HG03135 (cell line): ENCODE data around the gene CEP192.
"Not testable (repeated sequence)": the region's sequence is repeated elsewhere in the genome, so short reads cannot be mapped to it uniquely, and the experiment has no call there.

Source experiments
- ATAC-seq: cut with Tn5 transposase; IDR thresholded peaks from one replicate; pipeline ENCODE4 v1.9.1; 2021; ENCODE audit warnings: mild to moderate bottlenecking, moderate library complexity; ENCODE audit not compliant: unreplicated experiment

CEP192 gene

DNA sequence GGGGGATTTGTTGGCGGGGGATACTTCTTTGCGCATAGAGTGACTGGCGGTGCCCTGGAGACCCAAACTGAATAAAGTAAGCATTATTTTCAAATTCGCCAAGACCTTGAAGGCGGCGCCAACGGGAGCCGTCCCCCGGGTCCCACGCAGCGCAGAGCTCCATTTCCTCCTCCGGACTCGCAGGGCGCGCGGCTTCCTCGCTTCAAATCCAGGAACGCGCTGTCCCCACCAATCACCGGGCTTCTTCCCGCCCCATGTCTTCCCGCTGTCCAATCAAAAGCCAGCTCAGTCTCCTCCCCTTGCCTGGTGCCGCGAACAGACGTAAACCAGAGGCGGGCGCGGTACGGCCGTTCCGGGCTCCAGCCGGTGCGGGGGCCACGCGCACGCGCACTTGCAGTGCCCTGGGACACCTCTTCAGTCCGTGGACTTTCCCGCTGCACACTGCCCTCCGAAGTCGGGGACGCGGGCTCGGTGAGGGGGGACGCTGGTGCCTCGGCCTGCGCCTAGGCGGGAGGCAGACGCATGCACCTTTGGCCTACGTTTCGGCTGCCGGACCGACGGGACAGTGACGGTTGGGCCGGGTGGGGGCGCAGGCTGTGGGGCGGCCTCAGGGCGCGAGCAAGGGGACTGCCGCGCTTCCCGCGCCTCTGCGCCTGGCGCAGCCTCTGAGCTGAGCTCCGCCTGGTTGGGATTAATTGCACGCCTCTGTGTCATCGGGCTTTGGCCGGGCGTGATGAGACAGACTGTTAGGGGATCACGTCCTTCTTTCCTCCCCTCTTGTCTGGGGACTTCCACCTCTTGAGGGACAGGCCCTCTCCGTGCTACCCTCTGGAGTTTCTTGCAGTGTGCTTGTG lies at the start of gene CEP192:
Gene CEP192 (plus strand): TSS at position 396 of the 854 bp plus-strand sequence. CDS start 8,063 bp downstream, outside the sequence.
- ATAC-seq = peak; percentile 87

DNA sequence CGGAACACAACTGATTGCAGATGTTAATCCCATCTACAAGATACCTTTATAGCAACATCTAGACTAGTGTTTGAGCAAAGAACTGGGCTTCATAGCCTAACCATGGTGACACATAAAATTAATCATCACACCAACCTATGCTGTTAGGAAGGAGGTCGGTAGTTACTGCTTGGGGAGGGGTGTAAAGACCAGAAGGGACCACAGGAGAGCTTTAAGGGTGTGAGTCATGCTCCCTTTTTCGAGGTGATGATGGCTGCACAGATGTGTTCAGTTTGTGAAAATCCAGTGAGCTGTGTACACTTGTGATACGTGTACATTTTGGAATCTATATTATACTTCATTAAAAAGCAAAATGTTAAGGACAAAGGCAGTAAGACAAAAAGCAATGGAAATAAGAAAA lies 47.9 kb upstream of the CEP192 start:
- ATAC-seq = no peak

DNA sequence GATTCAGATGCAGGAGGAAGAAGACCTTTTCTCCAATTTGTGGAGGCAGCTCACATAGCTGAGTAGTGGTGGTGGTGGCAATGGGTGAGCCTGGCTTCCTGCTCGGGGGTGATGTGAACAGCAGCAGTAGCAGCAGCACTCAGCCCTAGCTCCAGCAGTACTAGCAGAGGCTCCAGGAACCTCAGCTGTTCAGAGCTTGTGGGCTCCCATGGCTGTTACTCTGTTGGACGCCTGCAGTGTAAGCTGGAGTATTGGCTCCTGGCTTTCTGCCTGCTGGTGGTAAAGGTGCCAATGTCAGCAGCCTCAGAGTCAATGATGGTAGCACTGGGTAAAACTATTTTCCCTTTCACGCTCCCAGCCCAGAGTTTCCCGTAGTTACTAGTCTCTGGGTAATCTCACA lies 46.5 kb upstream of the CEP192 start:
- ATAC-seq = no peak

GRCh38 chr18:12946549-12947284 lies 44.4 kb upstream of the CEP192 start:
- no peak for ATAC-seq

- peak; percentile 76 for ATAC-seq
These were observed 43.7 kb upstream of the CEP192 start, which contains the start of gene SEH1L for GRCh38 chr18:12947285-12948049. TSS of gene SEH1L (plus strand) at chr18:12948011. CDS start at chr18:12948122, 111 bp downstream.

- ATAC-seq = peak; percentile 72
These were observed 42.9 kb upstream of the CEP192 start for GRCh38 chr18:12948050-12948804.

DNA sequence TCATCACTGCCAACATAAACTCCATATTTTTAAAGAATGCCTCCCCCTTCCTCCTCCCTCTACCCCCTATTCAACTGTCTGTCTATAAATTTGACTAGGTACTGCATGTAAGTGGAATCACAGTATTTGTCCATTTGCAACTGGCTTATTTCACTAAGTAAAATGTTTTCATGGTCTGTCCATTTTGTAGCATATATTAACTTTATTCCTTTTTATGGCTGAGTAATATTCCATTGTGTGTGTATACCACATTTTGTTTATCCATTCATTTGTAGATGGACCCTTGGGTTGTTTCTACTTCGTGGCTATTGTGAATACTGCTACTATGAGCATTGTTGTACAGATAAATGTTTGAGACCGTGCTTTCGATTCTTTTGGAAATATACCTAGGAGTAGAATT lies 32.7 kb upstream of the CEP192 start:
- ATAC-seq = no peak

GRCh38 chr18:12960395-12960794 lies 30.8 kb upstream of the CEP192 start:
- no peak for ATAC-seq

GRCh38 chr18:12960853-12961397 lies 30.2 kb upstream of the CEP192 start:
- ATAC-seq = no peak

GRCh38 chr18:12963069-12963468 lies 28.1 kb upstream of the CEP192 start:
- ATAC-seq = no peak

DNA sequence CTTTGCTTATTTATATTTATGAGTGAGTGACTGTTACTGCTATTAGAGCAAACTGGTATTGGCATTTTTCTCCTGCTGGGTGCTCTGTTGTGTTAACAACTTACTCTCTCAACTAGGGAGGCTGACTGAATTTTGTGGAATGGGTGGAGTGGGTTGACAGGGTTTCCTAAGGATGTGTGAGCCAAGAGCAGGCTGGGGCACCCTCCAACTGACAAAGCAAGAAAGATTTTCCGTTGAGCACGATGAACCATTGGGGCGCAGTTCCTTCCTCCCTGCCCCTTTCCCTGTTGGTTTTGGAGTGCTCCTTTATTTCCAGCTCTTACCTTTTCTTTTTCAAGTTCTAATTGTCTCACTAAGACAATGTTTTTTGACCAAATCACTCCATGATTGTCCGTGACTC lies 23.0 kb upstream of the CEP192 start:
- no peak for ATAC-seq

GRCh38 chr18:12968619-12969018 lies 22.5 kb upstream of the CEP192 start:
- no peak for ATAC-seq

- no peak for ATAC-seq
These were observed 17.5 kb upstream of the CEP192 start for GRCh38 chr18:12973562-12974213.

DNA sequence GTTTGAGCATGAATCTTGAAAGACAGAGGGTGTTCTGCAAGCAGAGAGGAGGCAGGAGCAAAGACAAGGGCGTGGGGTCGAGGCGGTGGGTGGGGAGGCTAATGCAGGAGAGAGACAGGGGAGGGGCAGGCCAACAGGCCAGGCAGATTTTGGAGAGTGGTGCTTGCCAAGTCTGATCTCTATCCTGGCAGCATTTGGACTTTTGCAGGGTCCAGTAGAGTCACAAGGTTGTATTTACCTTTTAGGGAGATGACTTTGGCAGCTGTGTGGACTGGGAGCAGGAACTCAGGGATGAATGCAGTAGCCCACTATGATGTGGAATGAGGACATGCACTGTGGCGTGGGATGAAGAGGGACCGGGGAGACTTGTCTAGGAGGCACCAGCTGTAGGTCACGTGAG lies 15.7 kb upstream of the CEP192 start:
- no peak for ATAC-seq

DNA sequence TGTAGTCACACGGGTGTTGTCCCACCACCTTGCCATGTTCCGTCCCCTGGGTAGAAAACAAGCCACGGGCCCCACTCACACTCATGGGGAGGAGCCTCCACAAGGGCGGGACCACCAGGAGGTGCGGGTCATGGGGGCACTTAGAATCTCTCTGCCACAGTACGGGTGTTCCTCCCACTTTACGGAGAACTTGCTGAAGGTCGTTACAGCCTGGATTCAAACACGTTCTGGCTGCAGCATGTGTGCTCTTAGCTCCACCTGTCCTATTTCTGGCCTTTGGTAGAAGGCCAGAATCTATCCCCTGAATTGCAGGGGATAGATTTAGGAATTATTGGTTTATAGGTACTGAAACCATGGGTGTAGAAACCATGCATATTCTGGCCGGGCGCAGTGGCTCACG lies 14.9 kb upstream of the CEP192 start:
- ATAC-seq = no peak

DNA sequence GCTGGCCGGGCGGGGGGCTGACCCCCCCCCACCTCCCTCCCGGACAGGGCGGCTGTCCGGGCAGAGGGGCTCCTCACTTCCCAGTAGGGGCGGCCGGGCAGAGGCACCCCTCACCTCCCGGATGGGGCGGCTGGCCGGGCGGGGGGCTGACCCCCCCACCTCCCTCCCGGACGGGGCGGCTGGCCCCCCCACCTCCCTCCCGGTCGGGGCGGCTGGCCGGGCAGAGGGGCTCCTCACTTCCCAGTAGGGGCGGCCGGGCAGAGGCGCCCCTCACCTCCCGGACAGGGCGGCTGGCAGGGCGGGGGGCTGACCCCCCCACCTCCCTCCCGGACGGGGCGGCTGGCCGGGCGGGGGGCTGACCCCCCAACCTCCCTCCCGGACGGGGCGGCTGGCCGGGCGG lies 11.1 kb upstream of the CEP192 start:
- not testable (repeated sequence) for ATAC-seq

DNA sequence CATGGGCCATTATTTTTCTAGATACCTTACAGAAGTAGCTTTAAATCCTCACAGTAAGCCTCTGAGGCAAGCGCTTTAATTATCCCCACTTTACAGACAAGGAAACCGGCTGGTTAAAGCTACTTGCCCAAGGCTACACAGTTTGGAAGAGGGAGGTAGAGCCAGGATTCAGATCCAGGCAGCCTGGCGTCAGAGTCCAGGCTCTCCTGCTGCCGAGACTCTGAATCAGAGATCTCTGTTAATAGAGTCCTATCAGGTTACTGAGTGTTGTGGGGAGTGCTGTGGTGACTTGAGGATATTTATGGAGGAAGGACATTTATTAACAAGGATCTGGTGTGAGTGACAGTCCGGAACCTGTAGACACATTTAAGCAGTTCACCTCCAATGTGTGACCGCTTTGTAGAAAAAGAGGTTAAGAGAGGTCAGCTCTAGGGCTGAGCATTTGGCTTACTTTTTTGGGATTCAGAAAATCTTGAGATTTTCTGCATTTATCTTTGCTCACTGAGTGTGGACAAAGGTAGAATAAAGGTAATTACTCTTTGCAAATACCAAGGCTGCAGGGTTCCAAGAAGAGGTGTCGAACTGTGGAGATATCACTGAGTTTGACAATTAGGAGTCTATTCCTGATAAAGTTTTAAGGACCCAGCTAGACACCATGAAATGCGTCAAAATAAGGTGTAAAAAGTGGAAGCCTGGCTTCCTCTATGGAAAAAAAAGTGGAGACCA lies 1.6 kb upstream of the CEP192 start:
- ATAC-seq = no peak

DNA sequence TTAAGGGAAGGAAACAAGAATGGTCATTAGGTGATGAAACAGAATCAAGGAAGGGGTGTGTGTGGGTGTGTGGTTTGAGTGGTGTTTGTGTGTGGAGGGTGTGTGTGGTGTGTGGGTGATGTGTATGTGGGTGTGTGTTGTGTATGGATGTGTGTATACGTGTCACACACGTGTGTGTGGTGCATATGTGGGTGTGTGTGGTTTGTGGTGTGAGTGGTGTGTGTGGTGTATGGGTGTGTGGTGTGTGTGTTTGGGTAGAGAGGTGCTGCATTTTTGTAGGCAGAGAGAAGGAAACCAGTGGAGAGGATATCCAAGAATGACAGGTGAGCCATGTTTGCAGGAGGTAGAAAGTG lies 1.1 kb upstream of the CEP192 start:
- ATAC-seq = no peak

DNA sequence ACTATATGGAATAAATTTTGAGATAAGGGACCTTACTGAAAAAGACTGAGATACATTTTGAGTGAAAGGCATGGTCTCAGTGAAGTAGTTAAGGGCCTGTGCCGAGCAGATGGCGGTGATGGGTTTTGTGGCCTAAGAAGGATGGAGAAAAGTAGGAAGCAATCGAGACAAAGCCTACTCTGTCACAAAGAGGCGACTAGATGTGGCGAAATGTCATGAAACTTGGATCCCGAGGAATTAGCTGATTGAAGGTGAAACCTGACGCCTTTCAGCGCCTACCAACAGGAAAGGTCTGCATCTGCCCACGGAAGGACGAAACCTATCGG lies 558 bp upstream of the CEP192 start:
- no peak for ATAC-seq
